NCI-H748 (cell line): Measurements from ENCODE around the gene WASF2.

ENCODE experiments used
- DNase-seq: peaks from one replicate; lab custom pipeline; 2025; ENCODE audit not compliant: unreplicated experiment; lab: John Stamatoyannopoulos, UW

The WASF2 gene

GRCh38 chr1:27381969-27382762, 107.8 kb downstream of the WASF2 start:
- DNase-seq = no peak

- no peak for DNase-seq
Measured at GRCh38 chr1:27380766-27381733, 108.9 kb downstream of the WASF2 start.

- no peak for DNase-seq
Measured at GRCh38 chr1:27380224-27380623, 109.7 kb downstream of the WASF2 start.

- no peak for DNase-seq
Measured at GRCh38 chr1:27379564-27380122, 110.3 kb downstream of the WASF2 start.

GRCh38 chr1:27377760-27378495, 112.0 kb downstream of the WASF2 start:
- DNase-seq = no peak

- DNase-seq = no peak
Measured at GRCh38 chr1:27374362-27375086, 115.4 kb downstream of the WASF2 start, which contains the start of gene FCN3. FCN3 (minus strand) TSS chr1:27374824; CDS start chr1:27374818, 6 bp downstream.

- DNase-seq = no peak
Measured at GRCh38 chr1:27372808-27373690, 116.9 kb downstream of the WASF2 start.

GRCh38 chr1:27372022-27372807, 117.8 kb downstream of the WASF2 start:
- no peak for DNase-seq

GRCh38 chr1:27368869-27369582, 120.9 kb downstream of the WASF2 start:
- DNase-seq = no peak

GRCh38 chr1:27367160-27367650, 122.8 kb downstream of the WASF2 start:
- no peak for DNase-seq

- peak; percentile 73 for DNase-seq
Measured at GRCh38 chr1:27366411-27367159, 123.4 kb downstream of the WASF2 start, which contains the start of gene MAP3K6. MAP3K6 (minus strand) TSS chr1:27366961; CDS start chr1:27366597, 364 bp downstream.

GRCh38 chr1:27366113-27366410, 123.9 kb downstream of the WASF2 start:
- peak; percentile 79 for DNase-seq

- DNase-seq = peak; percentile 78
Measured at GRCh38 chr1:27365372-27366112, 124.4 kb downstream of the WASF2 start.

GRCh38 chr1:27364696-27365371, 125.1 kb downstream of the WASF2 start:
- DNase-seq = no peak
